Uterus (tissue), 2 donors: ENCODE measurements around the gene SMAP1.

Source experiments
- POLR2A ChIP-seq, 2 donors: fragments of 450-650 bp; IDR thresholded peaks; one replicate each; pipeline ENCODE4 v1.6.1; 2016; ENCODE audit warnings: antibody characterized with exemption in 2 of 2, mild to moderate bottlenecking in 1 of 2, moderate library complexity in 1 of 2
- TF ChIP-seq, protein P1 (sequence below), 4 experiments: fragments of 200-600 bp in 2 of 4; fragments of 450-650 bp in 2 of 4; sonication (generic) in 2 of 4; IDR thresholded peaks; one replicate each; pipeline ENCODE4 v1.5.1; 2016 to 2019; ENCODE audit warnings: antibody characterized with exemption in 4 of 4, mild to moderate bottlenecking in 2 of 4, moderate library complexity in 1 of 4

DNA sequence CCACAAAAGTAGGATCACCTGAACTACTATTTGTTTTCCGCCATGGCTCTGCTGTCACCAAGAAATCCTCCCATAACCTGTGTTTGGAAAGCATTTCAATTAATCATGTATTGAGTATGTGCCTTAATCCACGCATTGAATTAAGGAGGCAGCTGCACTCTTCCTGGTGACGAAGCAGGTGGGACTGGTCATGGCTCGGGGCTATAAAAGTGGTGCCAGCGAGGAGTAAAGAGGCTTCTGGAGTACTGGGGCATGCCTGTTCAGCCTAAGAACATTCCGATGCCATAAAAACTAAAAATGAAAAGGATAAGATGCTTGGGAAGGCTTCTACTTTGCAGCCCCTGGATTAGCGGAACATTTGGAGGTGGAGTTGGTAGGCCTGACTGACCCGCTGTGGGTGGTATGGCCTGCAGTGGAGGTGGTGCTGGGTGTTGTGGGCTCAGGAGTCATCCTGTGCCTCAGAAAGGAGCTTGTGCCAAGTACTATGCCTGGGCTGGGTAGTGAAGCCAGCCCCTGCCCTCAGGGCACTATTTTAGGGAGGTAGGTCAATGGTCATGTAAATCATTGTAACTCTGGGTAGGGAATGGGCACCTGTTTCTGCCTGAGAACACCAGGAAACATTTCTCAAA, 178.6 kb downstream of the SMAP1 start:
- TF ChIP-seq, protein P1, sequence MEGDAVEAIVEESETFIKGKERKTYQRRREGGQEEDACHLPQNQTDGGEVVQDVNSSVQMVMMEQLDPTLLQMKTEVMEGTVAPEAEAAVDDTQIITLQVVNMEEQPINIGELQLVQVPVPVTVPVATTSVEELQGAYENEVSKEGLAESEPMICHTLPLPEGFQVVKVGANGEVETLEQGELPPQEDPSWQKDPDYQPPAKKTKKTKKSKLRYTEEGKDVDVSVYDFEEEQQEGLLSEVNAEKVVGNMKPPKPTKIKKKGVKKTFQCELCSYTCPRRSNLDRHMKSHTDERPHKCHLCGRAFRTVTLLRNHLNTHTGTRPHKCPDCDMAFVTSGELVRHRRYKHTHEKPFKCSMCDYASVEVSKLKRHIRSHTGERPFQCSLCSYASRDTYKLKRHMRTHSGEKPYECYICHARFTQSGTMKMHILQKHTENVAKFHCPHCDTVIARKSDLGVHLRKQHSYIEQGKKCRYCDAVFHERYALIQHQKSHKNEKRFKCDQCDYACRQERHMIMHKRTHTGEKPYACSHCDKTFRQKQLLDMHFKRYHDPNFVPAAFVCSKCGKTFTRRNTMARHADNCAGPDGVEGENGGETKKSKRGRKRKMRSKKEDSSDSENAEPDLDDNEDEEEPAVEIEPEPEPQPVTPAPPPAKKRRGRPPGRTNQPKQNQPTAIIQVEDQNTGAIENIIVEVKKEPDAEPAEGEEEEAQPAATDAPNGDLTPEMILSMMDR (IDR thresholded peaks at IDR 0.05): no peak
- no peak for TF ChIP-seq POLR2A (IDR thresholded peaks at IDR 0.05)
